Kidney (tissue), 14 donors: Measurements from ENCODE around the gene ARVCF. TPM values are rescaled to one million over a fixed set of nuclear protein-coding genes. Genes with fewer than 3 reads are reported as not detected.

ENCODE experiments used
- DNase-seq, 5 donors: peaks; one replicate each; pipeline ENCODE4 v3.0.0-alpha.2; 2013 to 2020
- FAIRE-seq: peaks from 2 replicates; lab custom pipeline; 2012; peaks lifted over from hg19 to GRCh38; lab: Jason Lieb, UNC
- H3K27ac ChIP-seq, 2 donors: one replicate each; pipeline ENCODE4 v1.7.0; 2013; ENCODE audit warnings: low read depth in 2 of 2, low read length in 2 of 2, inconsistent platforms in 1 of 2
- H3K27me3 ChIP-seq: one replicate; pipeline ENCODE4 v1.7.1; 2013; ENCODE audit warnings: low read length, inconsistent platforms; ENCODE audit not compliant: control insufficient read depth, insufficient read depth
- H3K36me3 ChIP-seq, 3 donors: one replicate each; pipeline versions ENCODE4 v1.7.0 to v1.7.1; 2013; ENCODE audit warnings: low read length in 3 of 3, control low read depth in 1 of 3, inconsistent platforms in 1 of 3; ENCODE audit not compliant: insufficient read depth in 3 of 3, control insufficient read depth in 2 of 3
- H3K4me1 ChIP-seq, 3 donors: one replicate each; pipeline versions ENCODE4 v1.7.0 to v1.7.1; 2013; ENCODE audit warnings: low read length in 3 of 3, inconsistent platforms in 1 of 3, low read depth in 1 of 3; ENCODE audit not compliant: control insufficient read depth in 2 of 3, insufficient read depth in 2 of 3
- H3K4me3 ChIP-seq, 3 donors: one replicate each; pipeline versions ENCODE4 v1.7.0 to v1.8.1; 2013; ENCODE audit warnings: low read length in 3 of 3, control low read depth in 1 of 3, inconsistent platforms in 1 of 3
- H3K9ac ChIP-seq, 3 donors: one replicate each; pipeline versions ENCODE4 v1.7.0 to v1.7.1; 2013; ENCODE audit warnings: low read length in 3 of 3, control low read depth in 1 of 3, inconsistent platforms in 1 of 3
- H3K9me3 ChIP-seq, 3 donors: one replicate each; pipeline versions ENCODE4 v1.7.0 to v1.7.1; 2013; ENCODE audit warnings: low read length in 3 of 3, control low read depth in 1 of 3, inconsistent platforms in 1 of 3; ENCODE audit not compliant: control insufficient read depth in 2 of 3, insufficient read depth in 1 of 3
- intact Hi-C: fragments of 100-400 bp; cut with DNase I; formaldehyde crosslinking; loops from one replicate; pipeline ENCODE4 v1.11.1; 2022
- polyA plus RNA-seq: library from polyadenylated mRNA; stranded (reverse); fragments of 350-450 nt; fragmentation: Illumina TruSeq; extraction: RNeasy Lipid Tissue Mini Kit (QIAGEN cat#74804); gene quantifications from one replicate; pipeline ENCODE4 v1.2.3, GENCODE V29; 2014; ENCODE audit warnings: low read depth, low replicate concordance; ENCODE audit not compliant: insufficient read depth
- total RNA-seq: library from RNA; stranded (reverse); fragmentation: NEBNext Ultra II Directional; extraction: Animal tissue kit (Norgen Biotek cat#: 25700); gene quantifications from one replicate; pipeline ENCODE4 v1.2.1, GENCODE V29; 2021
- TF ChIP-seq, protein P1 (sequence below): IDR thresholded peaks from 3 replicates; pipeline ENCODE4 v1.5.1; 2012; ENCODE audit warnings: mild to moderate bottlenecking, moderate library complexity, borderline replicate concordance; ENCODE audit not compliant: insufficient read depth; ENCODE audit errors: extremely low read depth
- donor health status: control.
- donor health status: control.
- donor health status: control.
- donor health status: control.
- donor health status: control.
- donor health status: DM: yes; HTN: yes; CAD: no.
- donor health status: Normal renal cell carcinoma (clear cell type).

The ARVCF gene
- total and polyA plus RNA-seq, 2 donors from 2014 or later = 16.0 to 21.9 TPM

DNA sequence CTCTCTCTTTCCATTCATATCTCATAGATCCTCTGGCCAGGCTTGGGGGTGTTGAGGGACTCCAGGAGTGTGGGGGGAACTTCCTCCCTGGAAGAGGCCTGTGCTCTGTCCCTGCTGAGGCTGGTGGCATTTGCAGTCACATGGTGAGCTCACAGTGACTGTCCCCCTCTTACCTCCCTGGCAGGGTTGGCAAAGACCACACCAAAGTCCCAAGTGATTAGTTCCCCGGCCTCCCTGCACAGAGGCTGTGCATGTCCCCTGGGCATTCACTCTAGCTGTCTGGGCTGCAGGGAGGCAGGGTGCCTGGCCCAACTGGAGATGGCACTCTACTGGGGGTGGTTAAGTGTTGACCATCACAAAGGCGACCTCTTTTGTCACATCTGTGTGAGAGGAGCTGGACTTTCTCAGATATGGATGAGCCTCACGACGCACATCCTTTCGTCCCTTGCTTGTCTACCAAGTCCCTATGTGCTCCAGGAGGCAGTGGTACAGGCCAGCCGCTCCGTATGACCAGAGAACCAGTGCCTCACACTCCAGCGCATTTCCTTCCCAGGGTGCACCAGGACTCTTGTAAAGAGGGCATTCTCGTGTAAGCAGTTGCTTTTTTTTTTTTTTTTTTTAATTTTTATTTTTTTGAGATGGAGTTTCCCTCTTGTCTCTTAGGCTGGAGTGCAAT lies 13.1 kb upstream of the ARVCF start:
- FAIRE-seq (no peak), DNase-seq (no peak)
- Histone ChIP-seq H3K9me3 (no peaks in the 10 kb centered on the region), H3K36me3 (no peaks in the 10 kb centered on the region), H3K27ac (no peak overlapping the region), H3K4me3 (no peak overlapping the region), H3K9ac (no peak overlapping the region), H3K27me3 (no peaks in the 10 kb centered on the region), H3K4me1 (peaks cover 0 to 19% (median 0%) of the 10 kb centered on the region in 3 donors)
- intact Hi-C loops = loop anchor here (10.0 kb wide), 1 partner anchor 85 kb away; the partner anchor contains the start of genes RANBP1 and TRMT2A
- TF ChIP-seq, protein P1, sequence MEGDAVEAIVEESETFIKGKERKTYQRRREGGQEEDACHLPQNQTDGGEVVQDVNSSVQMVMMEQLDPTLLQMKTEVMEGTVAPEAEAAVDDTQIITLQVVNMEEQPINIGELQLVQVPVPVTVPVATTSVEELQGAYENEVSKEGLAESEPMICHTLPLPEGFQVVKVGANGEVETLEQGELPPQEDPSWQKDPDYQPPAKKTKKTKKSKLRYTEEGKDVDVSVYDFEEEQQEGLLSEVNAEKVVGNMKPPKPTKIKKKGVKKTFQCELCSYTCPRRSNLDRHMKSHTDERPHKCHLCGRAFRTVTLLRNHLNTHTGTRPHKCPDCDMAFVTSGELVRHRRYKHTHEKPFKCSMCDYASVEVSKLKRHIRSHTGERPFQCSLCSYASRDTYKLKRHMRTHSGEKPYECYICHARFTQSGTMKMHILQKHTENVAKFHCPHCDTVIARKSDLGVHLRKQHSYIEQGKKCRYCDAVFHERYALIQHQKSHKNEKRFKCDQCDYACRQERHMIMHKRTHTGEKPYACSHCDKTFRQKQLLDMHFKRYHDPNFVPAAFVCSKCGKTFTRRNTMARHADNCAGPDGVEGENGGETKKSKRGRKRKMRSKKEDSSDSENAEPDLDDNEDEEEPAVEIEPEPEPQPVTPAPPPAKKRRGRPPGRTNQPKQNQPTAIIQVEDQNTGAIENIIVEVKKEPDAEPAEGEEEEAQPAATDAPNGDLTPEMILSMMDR = no peak

DNA sequence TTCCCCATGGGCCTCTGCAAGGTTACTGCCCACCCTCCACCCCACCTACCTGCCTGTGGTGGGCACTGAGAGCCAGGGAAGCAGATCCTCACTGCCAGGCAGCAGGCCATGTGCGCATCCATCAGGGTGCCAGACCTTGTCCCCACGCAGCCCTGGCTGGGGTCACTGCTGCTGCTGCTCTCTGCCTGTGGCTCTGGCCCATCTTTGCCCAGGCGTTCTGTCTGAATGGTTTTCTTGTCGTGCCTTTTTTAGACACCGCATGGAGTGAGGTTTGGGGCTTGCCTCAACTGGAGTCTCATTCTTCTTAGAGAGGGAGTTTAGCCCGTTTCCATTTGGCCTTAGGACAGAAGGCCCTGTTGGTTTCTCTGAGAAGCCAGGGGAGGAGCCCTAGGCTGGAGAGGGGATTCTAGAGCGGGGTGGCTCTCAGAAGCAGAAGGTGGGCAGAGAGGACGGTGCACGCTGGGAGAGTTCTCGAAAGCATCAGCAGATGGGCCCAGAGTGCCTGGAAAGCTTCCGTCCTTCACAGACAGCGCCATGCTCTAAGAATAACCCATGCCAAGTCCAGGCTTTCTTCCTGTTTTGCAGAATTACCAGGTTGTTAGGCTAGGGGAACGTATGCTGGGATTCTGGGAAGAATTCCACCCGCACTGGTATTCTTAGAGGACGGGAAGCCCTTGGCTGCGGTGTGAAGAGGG lies 12.4 kb upstream of the ARVCF start:
- DNase-seq = no peak
- no peaks in the 10 kb centered on the region for H3K36me3 ChIP-seq
- H3K9ac ChIP-seq = no peak overlapping the region
- no peak overlapping the region for H3K4me3 ChIP-seq
- TF ChIP-seq, protein P1 = no peak
- no peak for FAIRE-seq
- H3K27me3 ChIP-seq = no peaks in the 10 kb centered on the region
- intact Hi-C loops = loop anchor here (10.0 kb wide), 1 partner anchor 86 kb away; the partner anchor contains the start of genes RANBP1 and TRMT2A
- H3K4me1 ChIP-seq = peaks cover 0 to 22% (median 0%) of the 10 kb centered on the region in 3 donors
- no peaks in the 10 kb centered on the region for H3K9me3 ChIP-seq
- H3K27ac ChIP-seq = no peak overlapping the region

DNA sequence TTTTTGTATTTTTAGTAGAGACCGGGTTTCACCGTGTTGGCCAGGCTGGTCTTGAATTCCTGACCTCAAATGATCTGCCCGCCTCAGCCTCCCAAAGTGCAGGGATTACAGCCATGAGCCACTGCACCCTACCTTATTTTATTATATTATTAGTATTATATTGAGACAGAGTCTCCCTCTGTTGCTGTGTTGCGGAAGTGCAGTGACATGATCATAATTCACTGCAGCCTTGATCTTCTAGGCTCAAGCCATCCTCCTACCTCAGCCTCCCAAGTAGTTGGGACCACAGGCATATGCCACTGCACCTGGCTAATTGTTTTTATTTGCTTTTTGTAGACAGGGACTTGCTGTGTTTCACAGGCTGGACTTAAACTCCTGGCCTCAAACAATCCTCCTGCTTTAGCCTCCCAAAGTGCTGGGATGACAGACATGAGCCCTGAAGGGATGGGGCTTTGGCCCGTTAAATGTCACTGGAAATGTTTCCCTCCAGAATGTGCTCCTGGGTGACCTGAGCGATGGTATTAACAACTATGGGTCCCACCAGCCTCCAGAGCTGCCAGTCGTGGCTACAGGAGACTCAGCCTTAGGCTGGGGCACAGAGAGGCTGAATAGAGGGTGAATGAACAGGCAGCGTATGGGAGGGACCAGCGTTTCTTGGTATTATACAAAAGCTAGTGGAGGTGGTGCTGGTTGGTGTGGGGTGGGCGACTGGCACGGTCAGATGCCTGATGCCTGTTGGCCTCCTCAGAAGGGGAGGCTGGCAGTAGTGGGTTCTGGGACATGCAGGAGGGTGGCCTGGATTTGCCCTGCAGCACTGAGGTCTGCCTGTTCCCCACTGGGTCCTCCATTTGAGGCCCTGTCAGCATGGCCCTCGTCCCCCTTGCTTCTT lies 11.6 kb upstream of the ARVCF start:
- Histone ChIP-seq H3K27me3 (no peaks in the 10 kb centered on the region), H3K9me3 (no peaks in the 10 kb centered on the region), H3K27ac (no peak overlapping the region), H3K9ac (no peak overlapping the region), H3K4me1 (peaks cover 0 to 18% (median 0%) of the 10 kb centered on the region in 3 donors), H3K36me3 (no peaks in the 10 kb centered on the region), H3K4me3 (no peak overlapping the region)
- FAIRE-seq (no peak), DNase-seq (peak in 1 of 5 donors; percentile 17)
- intact Hi-C loops = loop anchor here (10.0 kb wide), 1 partner anchor 87 kb away; the partner anchor contains the start of genes RANBP1 and TRMT2A
- TF ChIP-seq, protein P1 = no peak
